ENCODE results near the gene TSPAN14. TPM values are rescaled to one million over a fixed set of nuclear protein-coding genes. Genes with fewer than 3 reads are reported as not detected.
"Not testable (repeated sequence)": the region's sequence is repeated elsewhere in the genome, so short reads cannot be mapped to it uniquely, and the experiment has no call there.

The TSPAN14 gene
- polyA plus RNA-seq, 12 donors = 30.9 to 65.8 (median 43.8) TPM; not detected in 1

GRCh38 chr10:80468002-80468401, 13.9 kb downstream of the TSPAN14 start:
- DNase-seq = no peak

- DNase-seq = no peak
Measured at GRCh38 chr10:80468806-80469421, 14.8 kb downstream of the TSPAN14 start.

- no peak for DNase-seq
Measured at GRCh38 chr10:80470266-80470665, 16.2 kb downstream of the TSPAN14 start.

- DNase-seq = no peak
Measured at GRCh38 chr10:80471001-80471400, 16.9 kb downstream of the TSPAN14 start.

GRCh38 chr10:80471715-80472233, 17.7 kb downstream of the TSPAN14 start:
- DNase-seq = no peak

- no peak for DNase-seq
Measured at GRCh38 chr10:80472234-80473095, 18.4 kb downstream of the TSPAN14 start.

GRCh38 chr10:80473096-80473657, 19.1 kb downstream of the TSPAN14 start:
- DNase-seq = no peak

- DNase-seq = no peak
Measured at GRCh38 chr10:80473692-80474596, 19.8 kb downstream of the TSPAN14 start.

- DNase-seq = no peak
Measured at GRCh38 chr10:80474597-80474910, 20.4 kb downstream of the TSPAN14 start.

- DNase-seq = no peak
Measured at GRCh38 chr10:80474941-80475340, 20.8 kb downstream of the TSPAN14 start.

- not testable (repeated sequence) for DNase-seq
Measured at GRCh38 chr10:80475641-80476040, 21.5 kb downstream of the TSPAN14 start.

- no peak for DNase-seq
Measured at GRCh38 chr10:80476685-80477084, 22.6 kb downstream of the TSPAN14 start.

- DNase-seq = no peak
Measured at GRCh38 chr10:80477813-80478212, 23.7 kb downstream of the TSPAN14 start.

GRCh38 chr10:80480373-80480772, 26.3 kb downstream of the TSPAN14 start:
- DNase-seq = not testable (repeated sequence)

GRCh38 chr10:80480852-80481251, 26.7 kb downstream of the TSPAN14 start:
- no peak for DNase-seq

GRCh38 chr10:80484243-80484642, 30.1 kb downstream of the TSPAN14 start:
- no peak for DNase-seq

GRCh38 chr10:80484676-80485075, 30.6 kb downstream of the TSPAN14 start:
- DNase-seq = no peak

- DNase-seq = no peak
Measured at GRCh38 chr10:80485076-80485945, 31.2 kb downstream of the TSPAN14 start.

GRCh38 chr10:80485946-80486764, 32.0 kb downstream of the TSPAN14 start:
- no peak for DNase-seq
